Breast epithelium (tissue), 4 donors: ENCODE results near the gene LDB3. TPM values are rescaled to one million over a fixed set of nuclear protein-coding genes. Genes with fewer than 3 reads are reported as not detected.

ENCODE experiments used
- DNase-seq, 2 donors: peaks; one replicate each; pipeline ENCODE4 v3.0.0-alpha.2; 2019; ENCODE audit warnings: low spot score in 2 of 2
- H3K27ac ChIP-seq, 2 donors: fragments of 200-600 bp; sonication (generic) in 1 of 2; one replicate each; pipeline ENCODE4 v1.5.1; 2016 to 2019; ENCODE audit warnings: mild to moderate bottlenecking in 1 of 2
- H3K27me3 ChIP-seq, 2 donors: fragments of 200-600 bp; sonication (generic) in 1 of 2; one replicate each; pipeline versions ENCODE4 v1.5.1 to v1.6.0; 2017 to 2019; ENCODE audit warnings: control low read depth in 1 of 2, mild to moderate bottlenecking in 1 of 2
- H3K36me3 ChIP-seq: fragments of 200-600 bp; one replicate; pipeline ENCODE4 v1.5.1; 2019
- H3K4me1 ChIP-seq, 2 donors: fragments of 200-600 bp; sonication (generic); one replicate each; pipeline ENCODE4 v1.5.1; 2016 to 2019; ENCODE audit warnings: control low read depth in 1 of 2
- H3K4me3 ChIP-seq, 3 donors: fragments of 200-600 bp; sonication (generic); 1 replicate in 2 of 3; 2 replicates in 1 of 3; pipeline ENCODE4 v1.5.1; 2016 to 2019; ENCODE audit warnings: mild to moderate bottlenecking in 3 of 3, moderate library complexity in 2 of 3
- H3K9me3 ChIP-seq, 2 donors: fragments of 200-600 bp; sonication (generic) in 1 of 2; one replicate each; pipeline ENCODE4 v1.5.1; 2016 to 2019; ENCODE audit warnings: control low read depth in 1 of 2
- CTCF ChIP-seq, 3 donors: fragments of 450-650 bp; IDR thresholded peaks; one replicate each; pipeline ENCODE4 v1.5.1; 2016 to 2017; ENCODE audit warnings: antibody characterized with exemption in 3 of 3, mild to moderate bottlenecking in 3 of 3, moderate library complexity in 3 of 3
- POLR2A ChIP-seq: fragments of 450-650 bp; IDR thresholded peaks from one replicate; pipeline ENCODE4 v1.6.1; 2016; ENCODE audit warnings: antibody characterized with exemption, mild to moderate bottlenecking, moderate library complexity
- POLR2AphosphoS5 ChIP-seq, 3 donors: sonication (generic); formaldehyde crosslinking; IDR thresholded peaks; one replicate each; pipeline ENCODE4 v1.6.1; 2017; ENCODE audit warnings: antibody characterized with exemption in 3 of 3
- intact Hi-C: fragments of 100-400 bp; cut with DNase I; formaldehyde crosslinking; loops from one replicate; pipeline ENCODE4 v1.15.1; 2023; ENCODE audit warnings: low total_unique reads
- total RNA-seq, 3 donors: library from RNA; depleted of rRNA; stranded (reverse); fragments of >200 nt; gene quantifications; one replicate each; pipeline ENCODE4 v1.1.0, GENCODE V29; 2016

The LDB3 gene
- total RNA-seq, 3 donors from 2014 or later, result 0.98 to 2.9 (median 1.3) TPM

- TF ChIP-seq POLR2A (no peak), POLR2AphosphoS5 (IDR thresholded peaks at IDR 0.05) (no peak), CTCF (IDR thresholded peaks at IDR 0.05) (no peak)
- peaks cover 0 to 16% of the 10 kb centered on the region in 2 donors for H3K27me3 ChIP-seq
- no peaks in the 10 kb centered on the region for H3K9me3 ChIP-seq
- no peaks in the 10 kb centered on the region for H3K4me1 ChIP-seq
- no peak overlapping the region for H3K27ac ChIP-seq
- intact Hi-C loops, result no loop called here
- H3K4me3 ChIP-seq, result no peak overlapping the region
- DNase-seq, result no peak
- H3K36me3 ChIP-seq, result no peaks in the 10 kb centered on the region
These were observed 35.4 kb upstream of the LDB3 start for GRCh38 chr10:86632951-86633350.

GRCh38 chr10:86635402-86635801 lies 32.9 kb upstream of the LDB3 start:
- no peak overlapping the region for H3K27ac ChIP-seq
- DNase-seq, result no peak
- TF ChIP-seq POLR2A (no peak), POLR2AphosphoS5 (IDR thresholded peaks at IDR 0.05) (no peak), CTCF (IDR thresholded peaks at IDR 0.05) (no peak)

GRCh38 chr10:86636311-86636710 lies 32.0 kb upstream of the LDB3 start:
- H3K27ac ChIP-seq, result no peak overlapping the region
- H3K36me3 ChIP-seq, result no peaks in the 10 kb centered on the region
- no peak for DNase-seq
- no peaks in the 10 kb centered on the region for H3K4me1 ChIP-seq
- no peak overlapping the region for H3K4me3 ChIP-seq
- TF ChIP-seq POLR2A, result no peak
- TF ChIP-seq POLR2AphosphoS5 (IDR thresholded peaks at IDR 0.05), result no peak
- TF ChIP-seq CTCF (IDR thresholded peaks at IDR 0.05), result no peak
- intact Hi-C loops, result no loop called here
- peaks cover 0 to 16% of the 10 kb centered on the region in 2 donors for H3K27me3 ChIP-seq
- no peaks in the 10 kb centered on the region for H3K9me3 ChIP-seq

More at GRCh38 chr10:86635402-86635801, 32.9 kb upstream of the LDB3 start:
- Histone ChIP-seq H3K9me3 (no peaks in the 10 kb centered on the region), H3K27me3 (peaks cover 0 to 16% of the 10 kb centered on the region in 2 donors), H3K4me1 (no peaks in the 10 kb centered on the region), H3K4me3 (no peak overlapping the region), H3K36me3 (no peaks in the 10 kb centered on the region)
- intact Hi-C loops, result no loop called here

- intact Hi-C loops, result no loop called here
These were observed 26.3 kb upstream of the LDB3 start for GRCh38 chr10:86642021-86642420.

GRCh38 chr10:86642499-86642898 lies 25.8 kb upstream of the LDB3 start:
- TF ChIP-seq POLR2A, result no peak
- no peak for TF ChIP-seq CTCF (IDR thresholded peaks at IDR 0.05)
- no peak for TF ChIP-seq POLR2AphosphoS5 (IDR thresholded peaks at IDR 0.05)
- Histone ChIP-seq H3K27ac (no peak overlapping the region), H3K9me3 (no peaks in the 10 kb centered on the region), H3K4me3 (peak overlapping the region in 1 of 3 donors; percentile 4), H3K36me3 (no peaks in the 10 kb centered on the region), H3K4me1 (no peaks in the 10 kb centered on the region), H3K27me3 (no peaks in the 10 kb centered on the region)
- intact Hi-C loops, result no loop called here
- no peak for DNase-seq

More at GRCh38 chr10:86642021-86642420, 26.3 kb upstream of the LDB3 start:
- no peaks in the 10 kb centered on the region for H3K4me1 ChIP-seq
- H3K4me3 ChIP-seq, result no peak overlapping the region
- no peak overlapping the region for H3K27ac ChIP-seq
- H3K27me3 ChIP-seq, result no peaks in the 10 kb centered on the region
- no peaks in the 10 kb centered on the region for H3K9me3 ChIP-seq
- no peak for TF ChIP-seq POLR2A
- no peak for TF ChIP-seq POLR2AphosphoS5 (IDR thresholded peaks at IDR 0.05)
- no peak for TF ChIP-seq CTCF (IDR thresholded peaks at IDR 0.05)
- no peaks in the 10 kb centered on the region for H3K36me3 ChIP-seq
- no peak for DNase-seq
